ENCODE results near the gene BARHL1. TPM values are rescaled to one million over a fixed set of nuclear protein-coding genes. Genes with fewer than 3 reads are reported as not detected.

Gene BARHL1
- total and polyA plus RNA-seq, 2 of the 4 experiments (the other 2 are of a cell fraction) = not detected

DNA sequence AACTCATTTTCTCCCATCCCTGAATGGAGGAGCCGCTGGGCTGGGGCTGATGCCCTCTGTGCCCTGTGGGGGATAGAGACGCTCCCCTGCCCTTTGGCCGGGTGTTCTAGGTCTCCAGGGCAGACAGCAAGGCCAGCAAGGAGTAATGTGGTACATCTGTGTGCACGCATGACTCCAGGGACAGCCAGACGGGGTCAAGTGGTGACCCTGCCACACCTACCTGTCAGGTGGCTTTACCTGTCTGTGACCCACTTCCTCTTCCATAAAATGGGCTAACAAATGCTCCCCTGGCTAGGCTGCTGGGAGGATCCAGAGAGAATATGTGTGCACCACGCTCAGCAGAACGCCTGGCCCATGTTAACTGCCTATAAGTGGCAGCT lies 35.4 kb upstream of the BARHL1 start:
- H3K79me1 ChIP-seq (ENCODE audit: low read depth in 1 of 2, low read length in 2 of 2) = no peaks in the 10 kb centered on the region
- no peak overlapping the region for H2AFZ ChIP-seq (replicated peaks; ENCODE audit: low read length, poor library complexity)
- no peak overlapping the region for H3K14ac ChIP-seq (replicated peaks; ENCODE audit: low read depth, low read length)
- no peak overlapping the region for H4K5ac ChIP-seq (ENCODE audit: low read depth, low read length)
- no peak overlapping the region for H3K27ac ChIP-seq (ENCODE audit: insufficient read depth, low read length)
- H3K56ac ChIP-seq (ENCODE audit: extremely low read depth, insufficient read depth, low read length) = no peak overlapping the region
- H3K4me3 ChIP-seq (ENCODE audit: insufficient read depth, low read depth, low read length) = no peak overlapping the region
- no peaks in the 10 kb centered on the region for H3K9me1 ChIP-seq (ENCODE audit: insufficient read depth, low read length)
- H4K20me1 ChIP-seq (ENCODE audit: insufficient read depth, low read length) = no peaks in the 10 kb centered on the region
- intact Hi-C loops (cut with micrococcal nuclease) = no loop called here
- no peak overlapping the region for H2BK15ac ChIP-seq (ENCODE audit: low read depth, low read length)
- no peak overlapping the region for H4K91ac ChIP-seq (ENCODE audit: insufficient read depth, low read depth, low read length)
- no peak overlapping the region for H4K8ac ChIP-seq (ENCODE audit: low read depth in 2 of 2, low read length in 2 of 2)
- no peaks in the 10 kb centered on the region for H3K36me3 ChIP-seq (ENCODE audit: control insufficient read depth, insufficient read depth, low read length)
- no peak for TF ChIP-seq POLR2A (IDR thresholded peaks at IDR 0.05; ENCODE audit: low read depth, low read length)
- TF ChIP-seq BHLHE40 (IDR thresholded peaks at IDR 0.05; ENCODE audit: low read depth, low read length) = no peak
- TF ChIP-seq MAFK (IDR thresholded peaks at IDR 0.05; ENCODE audit: low read depth, low read length) = no peak
- no peak for TF ChIP-seq FOS (IDR thresholded peaks at IDR 0.05; ENCODE audit: low read depth, low read length)
- no peak for TF ChIP-seq MAZ (IDR thresholded peaks at IDR 0.05; ENCODE audit: borderline replicate concordance, low read depth, low read length)
- no peak for TF ChIP-seq CHD1 (IDR thresholded peaks at IDR 0.05; ENCODE audit: low read depth, low read length)
- no peak for TF ChIP-seq MXI1 (IDR thresholded peaks at IDR 0.05; ENCODE audit: borderline replicate concordance, low read depth, low read length)
- TF ChIP-seq NFE2L2 (IDR thresholded peaks at IDR 0.05; ENCODE audit: low read depth, low read length) = no peak
- TF ChIP-seq, protein P1, sequence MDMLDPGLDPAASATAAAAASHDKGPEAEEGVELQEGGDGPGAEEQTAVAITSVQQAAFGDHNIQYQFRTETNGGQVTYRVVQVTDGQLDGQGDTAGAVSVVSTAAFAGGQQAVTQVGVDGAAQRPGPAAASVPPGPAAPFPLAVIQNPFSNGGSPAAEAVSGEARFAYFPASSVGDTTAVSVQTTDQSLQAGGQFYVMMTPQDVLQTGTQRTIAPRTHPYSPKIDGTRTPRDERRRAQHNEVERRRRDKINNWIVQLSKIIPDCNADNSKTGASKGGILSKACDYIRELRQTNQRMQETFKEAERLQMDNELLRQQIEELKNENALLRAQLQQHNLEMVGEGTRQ (IDR thresholded peaks at IDR 0.05; ENCODE audit: low read depth, low read length) = no peak
- TF ChIP-seq CEBPB (IDR thresholded peaks at IDR 0.05; ENCODE audit: low read depth, low read length) = no peak
- TF ChIP-seq RAD21 (IDR thresholded peaks at IDR 0.05; ENCODE audit: low read length) = no peak
- TF ChIP-seq, protein P2, sequence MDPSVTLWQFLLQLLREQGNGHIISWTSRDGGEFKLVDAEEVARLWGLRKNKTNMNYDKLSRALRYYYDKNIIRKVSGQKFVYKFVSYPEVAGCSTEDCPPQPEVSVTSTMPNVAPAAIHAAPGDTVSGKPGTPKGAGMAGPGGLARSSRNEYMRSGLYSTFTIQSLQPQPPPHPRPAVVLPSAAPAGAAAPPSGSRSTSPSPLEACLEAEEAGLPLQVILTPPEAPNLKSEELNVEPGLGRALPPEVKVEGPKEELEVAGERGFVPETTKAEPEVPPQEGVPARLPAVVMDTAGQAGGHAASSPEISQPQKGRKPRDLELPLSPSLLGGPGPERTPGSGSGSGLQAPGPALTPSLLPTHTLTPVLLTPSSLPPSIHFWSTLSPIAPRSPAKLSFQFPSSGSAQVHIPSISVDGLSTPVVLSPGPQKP (IDR thresholded peaks at IDR 0.05; ENCODE audit: borderline replicate concordance, low read depth, low read length) = no peak
- no peak for TF ChIP-seq RFX5 (IDR thresholded peaks at IDR 0.05; ENCODE audit: low read depth, low read length)
- TF ChIP-seq RCOR1 (IDR thresholded peaks at IDR 0.05; ENCODE audit: insufficient replicate concordance, low read length) = no peak
- H2BK120ac ChIP-seq (ENCODE audit: low read depth, low read length) = no peak overlapping the region
- H3K4ac ChIP-seq (ENCODE audit: low read depth, low read length) = no peak overlapping the region
- H3K27me3 ChIP-seq (ENCODE audit: control insufficient read depth, insufficient read depth, low read length) = peaks cover 37% of the 10 kb centered on the region
- H2BK20ac ChIP-seq (ENCODE audit: low read depth, low read length) = no peak overlapping the region
- no peak overlapping the region for H2AK5ac ChIP-seq (ENCODE audit: low read depth, low read length)
- dilution Hi-C loops (cut with HindIII; ENCODE audit: low sequenced_read_pairs, unreplicated experiment) = no loop called here
- ChIA-PET POLR2A (ENCODE audit: unreplicated experiment) (no interaction called here), CTCF (no interaction called here)
- no peak overlapping the region for H2BK5ac ChIP-seq (ENCODE audit: low read depth, low read length, poor library complexity, severe bottlenecking)
- no peak overlapping the region for H3K4me2 ChIP-seq (ENCODE audit: low read depth, low read length)
- peak overlapping the region; percentile 61 for H2AK9ac ChIP-seq (replicated peaks; ENCODE audit: low read depth, low read length, poor library complexity)
- H3K9me3 ChIP-seq (ENCODE audit: control insufficient read depth, insufficient read depth, low read length) = no peaks in the 10 kb centered on the region
- H3K4me1 ChIP-seq (ENCODE audit: control insufficient read depth, insufficient read depth, low read length) = no peaks in the 10 kb centered on the region
- in situ Hi-C loops (cut with MboI; ENCODE audit: low sequenced_read_pairs) = no loop called here
- H3K9ac ChIP-seq (ENCODE audit: low read depth, low read length) = no peak overlapping the region
- no peak overlapping the region for H3K18ac ChIP-seq (ENCODE audit: low read depth, low read length)
- WGBS, 2 experiments (ENCODE audit: extremely low coverage in 2 of 2, insufficient read length in 1 of 2) = 85% methylated on average over 4 of the region's 7 CpGs; no CpG with 5 or more reads in 1 of the 2 experiments
- DNase-seq (no peak), ATAC-seq (ENCODE audit: low read depth) (no peak)
- no peak overlapping the region for H3K23ac ChIP-seq (ENCODE audit: low read depth, low read length)
- BruUV-seq (replicated peaks) = no TSS peak

Data from IMR-90 (cell line).